ENCODE results near the gene CAPN9.

DNA sequence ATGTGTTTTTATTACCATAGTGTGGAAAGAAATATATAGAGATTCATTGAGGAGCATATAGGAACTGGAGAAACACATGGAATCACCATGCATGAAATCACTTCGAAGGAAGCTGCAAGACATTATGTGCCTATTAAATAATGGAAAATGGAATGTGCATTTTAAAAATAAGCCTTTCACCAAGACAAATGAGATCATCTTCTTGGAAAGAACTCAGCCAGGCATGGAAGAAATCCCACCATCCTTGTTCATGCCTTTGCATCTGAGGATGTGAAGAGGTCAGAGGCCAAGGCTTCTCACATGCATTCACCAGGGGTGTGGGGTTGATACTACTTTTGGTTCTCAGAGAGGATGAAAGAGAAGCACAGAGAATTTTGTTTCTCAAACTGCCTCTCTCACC is 71.2 kb downstream of the CAPN9 start:
- TF ChIP-seq FOXM1 (IDR thresholded peaks at IDR 0.05; ENCODE audit: borderline replicate concordance, low read depth) (no peak), MAX (IDR thresholded peaks at IDR 0.05) (no peak), RAD21 (IDR thresholded peaks at IDR 0.05; ENCODE audit: low read depth) (no peak), CEBPB (IDR thresholded peaks at IDR 0.05) (no peak), CREB1 (IDR thresholded peaks at IDR 0.05; ENCODE audit: low read depth) (no peak), TAF1 (IDR thresholded peaks at IDR 0.05; ENCODE audit: low read depth) (no peak)
- TF ChIP-seq, protein P1, sequence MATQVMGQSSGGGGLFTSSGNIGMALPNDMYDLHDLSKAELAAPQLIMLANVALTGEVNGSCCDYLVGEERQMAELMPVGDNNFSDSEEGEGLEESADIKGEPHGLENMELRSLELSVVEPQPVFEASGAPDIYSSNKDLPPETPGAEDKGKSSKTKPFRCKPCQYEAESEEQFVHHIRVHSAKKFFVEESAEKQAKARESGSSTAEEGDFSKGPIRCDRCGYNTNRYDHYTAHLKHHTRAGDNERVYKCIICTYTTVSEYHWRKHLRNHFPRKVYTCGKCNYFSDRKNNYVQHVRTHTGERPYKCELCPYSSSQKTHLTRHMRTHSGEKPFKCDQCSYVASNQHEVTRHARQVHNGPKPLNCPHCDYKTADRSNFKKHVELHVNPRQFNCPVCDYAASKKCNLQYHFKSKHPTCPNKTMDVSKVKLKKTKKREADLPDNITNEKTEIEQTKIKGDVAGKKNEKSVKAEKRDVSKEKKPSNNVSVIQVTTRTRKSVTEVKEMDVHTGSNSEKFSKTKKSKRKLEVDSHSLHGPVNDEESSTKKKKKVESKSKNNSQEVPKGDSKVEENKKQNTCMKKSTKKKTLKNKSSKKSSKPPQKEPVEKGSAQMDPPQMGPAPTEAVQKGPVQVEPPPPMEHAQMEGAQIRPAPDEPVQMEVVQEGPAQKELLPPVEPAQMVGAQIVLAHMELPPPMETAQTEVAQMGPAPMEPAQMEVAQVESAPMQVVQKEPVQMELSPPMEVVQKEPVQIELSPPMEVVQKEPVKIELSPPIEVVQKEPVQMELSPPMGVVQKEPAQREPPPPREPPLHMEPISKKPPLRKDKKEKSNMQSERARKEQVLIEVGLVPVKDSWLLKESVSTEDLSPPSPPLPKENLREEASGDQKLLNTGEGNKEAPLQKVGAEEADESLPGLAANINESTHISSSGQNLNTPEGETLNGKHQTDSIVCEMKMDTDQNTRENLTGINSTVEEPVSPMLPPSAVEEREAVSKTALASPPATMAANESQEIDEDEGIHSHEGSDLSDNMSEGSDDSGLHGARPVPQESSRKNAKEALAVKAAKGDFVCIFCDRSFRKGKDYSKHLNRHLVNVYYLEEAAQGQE (IDR thresholded peaks at IDR 0.05; ENCODE audit: low read depth) = no peak

Measured in Ishikawa (cell line).